A673 (cell line): ENCODE data around the gene MGLL.

Experiments
- CTCF ChIP-seq: fragments of 300-800, 200-600 bp; sonication (generic); conservative IDR thresholded peaks from 2 replicates; pipeline ENCODE4 v1.5.1; 2017; ENCODE audit warnings: low read depth, mild to moderate bottlenecking, antibody characterized with exemption, low read length, moderate library complexity, mixed read lengths
- EZH2 ChIP-seq: fragments of 200-600 bp; sonication (generic); IDR thresholded peaks from 2 replicates; pipeline ENCODE4 v1.6.1; 2017; ENCODE audit warnings: borderline replicate concordance, low read depth, mild to moderate bottlenecking, mixed read lengths, antibody characterized with exemption, low read length; ENCODE audit not compliant: poor library complexity, severe bottlenecking

- TF ChIP-seq CTCF (no peak), EZH2 (no peak)
These were observed 176.8 kb downstream of the MGLL start for GRCh38 chr3:127645371-127646015.
